Measurements from ENCODE around the gene MPDU1.

The MPDU1 gene

GRCh38 chr17:7583253-7584109 lies at the start of gene MPDU1:
MPDU1 (plus strand) TSS chr17:7583852; CDS start chr17:7583863, 11 bp downstream.
- DNase-seq = peak; percentile 98

GRCh38 chr17:7538050-7538449 lies 45.6 kb upstream of the MPDU1 start:
- DNase-seq = no peak

GRCh38 chr17:7538891-7539545 lies 44.6 kb upstream of the MPDU1 start:
- no peak for DNase-seq

GRCh38 chr17:7541074-7541621 lies 42.5 kb upstream of the MPDU1 start:
- no peak for DNase-seq

- no peak for DNase-seq
Observed at GRCh38 chr17:7544911-7545310, 38.7 kb upstream of the MPDU1 start.

- no peak for DNase-seq
Observed at GRCh38 chr17:7548585-7549400, 34.9 kb upstream of the MPDU1 start, which contains the start of gene TNFSF12. TNFSF12 (plus strand) TSS chr17:7549058; CDS start chr17:7549154, 96 bp downstream.

GRCh38 chr17:7549401-7550055 lies 34.1 kb upstream of the MPDU1 start:
- no peak for DNase-seq

- no peak for DNase-seq
Observed at GRCh38 chr17:7550344-7550743, 33.3 kb upstream of the MPDU1 start.

- no peak for DNase-seq
Observed at GRCh38 chr17:7551396-7551795, 32.3 kb upstream of the MPDU1 start.

- no peak for DNase-seq
Observed at GRCh38 chr17:7552621-7553051, 31.0 kb upstream of the MPDU1 start.

GRCh38 chr17:7553356-7553755 lies 30.3 kb upstream of the MPDU1 start:
- no peak for DNase-seq

- no peak for DNase-seq
Observed at GRCh38 chr17:7555320-7555948, 28.2 kb upstream of the MPDU1 start.

- DNase-seq = no peak
Observed at GRCh38 chr17:7556627-7557026, 27.0 kb upstream of the MPDU1 start.

- DNase-seq = no peak
Observed at GRCh38 chr17:7557147-7557764, 26.4 kb upstream of the MPDU1 start.

GRCh38 chr17:7557775-7558543 lies 25.7 kb upstream of the MPDU1 start:
- no peak for DNase-seq

GRCh38 chr17:7558544-7559319 lies 24.9 kb upstream of the MPDU1 start, which contains the start of gene TNFSF13:
TNFSF13 (plus strand) TSS chr17:7558750; CDS start chr17:7559040, 290 bp downstream.
- no peak for DNase-seq

GRCh38 chr17:7559320-7560171 lies 24.1 kb upstream of the MPDU1 start:
- DNase-seq = no peak

GRCh38 chr17:7560172-7561027 lies 23.3 kb upstream of the MPDU1 start:
- no peak for DNase-seq
